SK-N-SH (cell line): ENCODE measurements around the gene TDRD1. TPM values are rescaled to one million over a fixed set of nuclear protein-coding genes. Genes with fewer than 3 reads are reported as not detected.

ENCODE experiments used
- CTCF ChIA-PET: fragments of 300-600, 350-600 bp; formaldehyde crosslinking; extraction: SDS; loops from one replicate; lab custom pipeline; 2021; lab: Yijun Ruan, JAX
- POLR2A ChIA-PET: fragments of 350-600 bp; sonication (Branson Sonifier 250); formaldehyde crosslinking; extraction: SDS; loops from one replicate; lab custom pipeline; 2020; ENCODE audit warnings: antibody characterized with exemption, inconsistent platforms; lab: Yijun Ruan, JAX
- DNase-seq: peaks from one replicate; pipeline ENCODE4 v3.0.0; 2012
- H2AFZ ChIP-seq: fragments of 200-600 bp; sonication (generic); 2 replicates; pipeline ENCODE4 v1.8.1; 2016; ENCODE audit warnings: antibody characterized with exemption, mild to moderate bottlenecking, low read depth
- H3F3A ChIP-seq: fragments of 200-600 bp; sonication (generic); replicated peaks from 2 replicates; pipeline ENCODE3; 2016; ENCODE audit warnings: antibody characterized with exemption, mild to moderate bottlenecking; ENCODE audit not compliant: insufficient read depth
- H3K27ac ChIP-seq, 2 experiments: fragments of 200-500 bp in 1 of 2; fragments of 200-600 bp in 1 of 2; sonication (Bioruptor generic) in 1 of 2; sonication (generic), shearing (Covaris generic) in 1 of 2; 2 replicates each; pipeline versions ENCODE4 v1.5.1 to v1.6.1; 2014 to 2016; ENCODE audit warnings: low read depth in 2 of 2, inconsistent platforms in 1 of 2, low read length in 1 of 2, mild to moderate bottlenecking in 1 of 2, mixed read lengths in 1 of 2
- H3K27me3 ChIP-seq: fragments of 200-600 bp; sonication (generic), shearing (Covaris generic); 2 replicates; pipeline ENCODE4 v1.6.1; 2016; ENCODE audit warnings: mixed run types; ENCODE audit not compliant: insufficient read depth
- H3K36me3 ChIP-seq, 2 experiments: fragments of 200-500 bp in 1 of 2; fragments of 200-600 bp in 1 of 2; sonication (Bioruptor generic) in 1 of 2; sonication (generic) in 1 of 2; replicated peaks in 1 of 2; 2 replicates each; pipeline versions ENCODE3 to v1.5.1; 2014 to 2016; ENCODE audit warnings: low read length in 1 of 2, mild to moderate bottlenecking in 1 of 2; ENCODE audit not compliant: insufficient read depth in 2 of 2, control insufficient read depth in 1 of 2
- H3K4me1 ChIP-seq, 2 experiments: fragments of 200-500 bp in 1 of 2; fragments of 200-600 bp in 1 of 2; sonication (Bioruptor generic) in 1 of 2; sonication (generic), shearing (Covaris generic) in 1 of 2; 2 replicates each; pipeline versions ENCODE4 v1.5.1 to v1.6.1; 2014 to 2016; ENCODE audit warnings: low read depth in 1 of 2, low read length in 1 of 2, mixed run types in 1 of 2; ENCODE audit not compliant: insufficient read depth in 2 of 2, control insufficient read depth in 1 of 2
- H3K4me2 ChIP-seq: fragments of 200-600 bp; sonication (generic), shearing (Covaris generic); 2 replicates; pipeline ENCODE4 v1.6.1; 2017; ENCODE audit warnings: mixed run types
- H3K4me3 ChIP-seq, 2 experiments: fragments of 200-500 bp in 1 of 2; fragments of 200-600 bp in 1 of 2; sonication (Bioruptor generic) in 1 of 2; sonication (generic), shearing (Covaris generic) in 1 of 2; 2 replicates each; pipeline versions ENCODE4 v1.5.1 to v1.8.1; 2014 to 2016; ENCODE audit warnings: low read depth in 2 of 2, inconsistent platforms in 1 of 2, low read length in 1 of 2, mild to moderate bottlenecking in 1 of 2, mixed read lengths in 1 of 2, moderate library complexity in 1 of 2
- H3K79me2 ChIP-seq: fragments of 200-600 bp; sonication (generic); 2 replicates; pipeline ENCODE4 v1.8.1; 2017; ENCODE audit warnings: mild to moderate bottlenecking; ENCODE audit not compliant: insufficient read depth
- H3K9ac ChIP-seq: fragments of 200-600 bp; sonication (generic); 2 replicates; pipeline ENCODE4 v1.6.1; 2017; ENCODE audit warnings: mixed run types
- H3K9me2 ChIP-seq: fragments of 200-600 bp; sonication (generic); 2 replicates; pipeline ENCODE4 v1.6.1; 2017; ENCODE audit warnings: mixed run types
- H3K9me3 ChIP-seq: fragments of 200-600 bp; sonication (generic); 2 replicates; pipeline ENCODE4 v1.6.1; 2017; ENCODE audit warnings: mixed run types, mild to moderate bottlenecking, moderate library complexity
- H4K20me1 ChIP-seq: fragments of 200-600 bp; sonication (generic); 2 replicates; pipeline ENCODE4 v1.6.1; 2017; ENCODE audit warnings: mild to moderate bottlenecking, mixed run types; ENCODE audit not compliant: insufficient read depth
- CTCF ChIP-seq: fragments of 200-600 bp; sonication (generic); IDR thresholded peaks from 2 replicates; pipeline ENCODE4 v1.6.1; 2017; ENCODE audit warnings: antibody characterized with exemption, mild to moderate bottlenecking, moderate library complexity
- FOSL2 ChIP-seq: IDR thresholded peaks from 2 replicates; pipeline ENCODE4 v1.4.0; 2012; ENCODE audit warnings: low read depth, mild to moderate bottlenecking, moderate library complexity, borderline replicate concordance
- GABPA ChIP-seq: IDR thresholded peaks from 2 replicates; pipeline ENCODE4 v1.4.0; 2012; ENCODE audit warnings: low read depth, mild to moderate bottlenecking
- GATA2 ChIP-seq: sonication (generic); formaldehyde crosslinking; IDR thresholded peaks from 2 replicates; pipeline ENCODE4 v1.5.0; 2020; ENCODE audit warnings: mild to moderate bottlenecking, missing genetic modification reagents
- IRF3 ChIP-seq: fragments of 150-350 bp; IDR thresholded peaks from 2 replicates; pipeline ENCODE4 v1.6.1; 2016; ENCODE audit warnings: mild to moderate bottlenecking, low read depth, low read length
- MEF2A ChIP-seq: IDR thresholded peaks from 2 replicates; pipeline ENCODE4 v1.4.0; 2012; ENCODE audit warnings: low read depth, borderline replicate concordance
- PBX3 ChIP-seq: IDR thresholded peaks from 2 replicates; pipeline ENCODE4; 2012
- RAD21 ChIP-seq: IDR thresholded peaks from 2 replicates; pipeline ENCODE4 v1.6.1; 2012; ENCODE audit warnings: mild to moderate bottlenecking, low read length
- USF2 ChIP-seq: fragments of 150-350 bp; IDR thresholded peaks from 2 replicates; pipeline ENCODE4 v1.6.1; 2017; ENCODE audit warnings: antibody characterized with exemption, low read length, low read depth, borderline replicate concordance
- ZBTB33 ChIP-seq: IDR thresholded peaks from 2 replicates; pipeline ENCODE4 v1.4.0; 2012; ENCODE audit warnings: low read depth, borderline replicate concordance
- WGBS: methylation state at CpG from one replicate; pipeline ENCODE4 v1.1.6; 2017; ENCODE audit warnings: low lambda C conversion rate; 5-methylcytosine and 5-hydroxymethylcytosine counted together
- polyA plus RNA-seq, 3 experiments: library from polyadenylated mRNA; depleted of rRNA; stranded (reverse); fragments of >200 nt; gene quantifications; 2 replicates each; pipeline ENCODE4 v1.2.3, GENCODE V29; 2012

Gene TDRD1
- polyA plus RNA-seq, 1 of the 3 experiments (the other 2 are of a cell fraction), result not detected

GRCh38 chr10:114266521-114266920 is 87.4 kb downstream of the TDRD1 start:
- no peak overlapping the region for H3K9ac ChIP-seq
- peaks cover 5 to 6% of the 10 kb centered on the region in 2 experiments; a peak in 1 of 4 replicates for H3K4me1 ChIP-seq
- no peak overlapping the region for H3K27ac ChIP-seq
- POLR2A ChIA-PET, result no interaction called here
- H4K20me1 ChIP-seq, result no peaks in the 10 kb centered on the region
- DNase-seq, result peak; percentile 54
- H3K4me3 ChIP-seq, result no peak overlapping the region
- CTCF ChIA-PET, result no interaction called here
- 0 out of 2 replicates have a peak overlapping the region, but pooled peaks have one; percentile 48 for H2AFZ ChIP-seq
- no peaks in the 10 kb centered on the region for H3K79me2 ChIP-seq
- 29% methylated on average over 5 of the region's 5 CpGs for WGBS
- H3K9me3 ChIP-seq, result no peaks in the 10 kb centered on the region
- no peaks in the 10 kb centered on the region for H3K27me3 ChIP-seq
- H3K36me3 ChIP-seq, result no peaks in the 10 kb centered on the region
- H3F3A ChIP-seq, result peaks cover 12% of the 10 kb centered on the region
- H3K9me2 ChIP-seq, result no peaks in the 10 kb centered on the region
- TF ChIP-seq FOSL2 (no peak), GATA2 (CRISPR knock-in tag) (no peak), PBX3 (0 out of 2 replicates have a peak, but pooled peaks have one; percentile 5)
- H3K4me2 ChIP-seq, result no peak overlapping the region

- Histone ChIP-seq H3K9me2 (no peaks in the 10 kb centered on the region), H3F3A (peaks cover 12% of the 10 kb centered on the region), H3K27me3 (no peaks in the 10 kb centered on the region), H3K27ac (peak overlapping the region in 1 of 2 experiments; percentile 64; a peak in 2 of 4 replicates), H3K4me2 (peak overlapping the region; percentile 50; the same call in 1 of the 2 replicates), H3K4me1 (peaks cover 4 to 6% of the 10 kb centered on the region in 2 experiments; a peak in 1 of 4 replicates), H3K9me3 (no peaks in the 10 kb centered on the region), H3K36me3 (no peaks in the 10 kb centered on the region), H2AFZ (no peak overlapping the region), H3K4me3 (no peak overlapping the region), H4K20me1 (no peaks in the 10 kb centered on the region), H3K79me2 (no peaks in the 10 kb centered on the region), H3K9ac (no peak overlapping the region)
- ChIA-PET POLR2A (no interaction called here), CTCF (interaction anchor here (0.6 to 1.5 kb wide), 4 partner anchors 29 to 551 kb away, joined by 3 to 8 read pairs (median 5); partner anchors contain the start of gene FHIP2A)
- WGBS, result 87% methylated on average over 3 of the region's 3 CpGs
- DNase-seq, result no peak
- TF ChIP-seq ZBTB33 (no peak), IRF3 (no peak), USF2 (no peak), PBX3 (no peak), GABPA (no peak), MEF2A (no peak), RAD21 (no peak), CTCF (no peak)
These were observed 92.1 kb downstream of the TDRD1 start for GRCh38 chr10:114271075-114271778.
